Gastroesophageal sphincter (tissue), 3 donors: ENCODE data around the gene PUM1.

ENCODE experiments used
- CTCF ChIP-seq, 4 experiments: fragments of 200-600 bp in 2 of 4; fragments of 450-650 bp in 2 of 4; sonication (generic) in 1 of 4; IDR thresholded peaks; one replicate each; pipeline ENCODE4 v1.5.1; 2017 to 2019; ENCODE audit warnings: antibody characterized with exemption in 4 of 4, mild to moderate bottlenecking in 2 of 4, moderate library complexity in 2 of 4
- EP300 ChIP-seq: sonication (generic); formaldehyde crosslinking; IDR thresholded peaks from one replicate; pipeline ENCODE4 v1.6.1; 2017; ENCODE audit warnings: antibody characterized with exemption, mild to moderate bottlenecking
- POLR2A ChIP-seq, 2 donors: fragments of 450-650 bp; IDR thresholded peaks; one replicate each; pipeline ENCODE4 v1.6.1; 2017; ENCODE audit warnings: antibody characterized with exemption in 2 of 2, mild to moderate bottlenecking in 2 of 2, moderate library complexity in 1 of 2
- POLR2AphosphoS5 ChIP-seq: sonication (generic); formaldehyde crosslinking; IDR thresholded peaks from one replicate; pipeline ENCODE4 v1.6.1; 2017; ENCODE audit warnings: antibody characterized with exemption

DNA sequence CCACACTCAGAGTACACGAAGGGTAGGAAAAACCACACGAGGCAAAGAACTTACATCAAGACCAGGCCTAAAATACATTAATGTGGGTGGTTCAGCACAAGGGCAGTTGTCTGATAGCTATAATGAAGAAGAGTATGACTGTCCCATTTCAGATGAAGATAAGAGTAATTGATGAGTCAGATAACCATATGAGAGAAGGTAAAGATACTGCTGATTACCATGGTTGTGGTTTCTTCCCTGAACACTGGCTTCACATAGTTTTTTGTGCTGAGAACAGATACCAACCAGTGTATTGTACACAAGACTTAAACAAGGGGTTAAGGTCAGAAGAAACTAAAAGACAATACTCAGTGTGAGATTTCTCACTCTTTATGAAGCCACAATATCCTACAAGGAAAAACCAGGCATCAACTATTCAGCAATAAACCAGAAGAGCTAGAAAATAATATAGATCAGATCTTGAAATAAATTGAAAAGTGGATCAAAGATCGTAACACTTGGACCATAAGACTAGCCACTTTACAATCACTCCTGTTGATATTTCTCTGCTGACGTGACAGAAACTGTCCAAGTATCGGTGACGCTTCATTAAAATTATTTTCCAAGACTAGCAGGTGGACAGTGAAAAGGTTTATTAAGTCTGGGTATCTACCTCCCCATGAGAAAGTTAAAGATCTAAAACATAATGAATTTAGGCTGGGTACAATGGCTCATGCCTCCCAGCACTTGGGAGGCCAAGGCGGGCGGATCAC lies 28.6 kb downstream of the PUM1 start:
- TF ChIP-seq POLR2AphosphoS5 (no peak), CTCF (IDR thresholded peaks at IDR 0.05) (no peak), POLR2A (IDR thresholded peaks at IDR 0.05) (no peak), EP300 (no peak)
